Astrocyte (in vitro differentiated cells and primary cell): ENCODE data around the gene ZNF10. TPM values are rescaled to one million over a fixed set of nuclear protein-coding genes. Genes with fewer than 3 reads are reported as not detected.
A peak's percentile ranks its signal among the peaks of the same experiment; 100 is the strongest.

Source experiments
- DNase-seq: peaks from one replicate; pipeline ENCODE4 v3.0.0-alpha.2; 2010; ENCODE audit warnings: low read depth
- FAIRE-seq: peaks from 2 replicates; lab custom pipeline; 2011; peaks lifted over from hg19 to GRCh38; lab: Jason Lieb, UNC
- H2AFZ ChIP-seq: 2 replicates; pipeline ENCODE4 v1.6.0; 2012; ENCODE audit warnings: low read depth, low read length, inconsistent platforms
- H3K27ac ChIP-seq: 2 replicates; pipeline ENCODE4 v1.5.1; 2011; ENCODE audit warnings: low read depth, low read length, inconsistent platforms
- H3K27me3 ChIP-seq: 2 replicates; pipeline ENCODE4 v1.6.0; 2011; ENCODE audit warnings: low read length, inconsistent platforms; ENCODE audit not compliant: insufficient read depth
- H3K36me3 ChIP-seq: 2 replicates; pipeline ENCODE4 v1.5.1; 2011; ENCODE audit warnings: low read length, inconsistent platforms; ENCODE audit not compliant: insufficient read depth
- H3K4me1 ChIP-seq: 2 replicates; pipeline ENCODE4 v1.5.1; 2011; ENCODE audit warnings: low read length, inconsistent platforms; ENCODE audit not compliant: insufficient read depth
- H3K4me2 ChIP-seq: 2 replicates; pipeline ENCODE4 v1.6.0; 2012; ENCODE audit warnings: low read length, inconsistent platforms
- H3K4me3 ChIP-seq: 2 replicates; pipeline ENCODE4 v1.5.1; 2011; ENCODE audit warnings: low read depth, mild to moderate bottlenecking, low read length, inconsistent platforms; ENCODE audit not compliant: insufficient read depth
- H3K79me2 ChIP-seq: 2 replicates; pipeline ENCODE4 v1.6.0; 2012; ENCODE audit warnings: mild to moderate bottlenecking, low read length, inconsistent platforms; ENCODE audit not compliant: insufficient read depth
- H3K9ac ChIP-seq: 2 replicates; pipeline ENCODE4 v1.6.0; 2012; ENCODE audit warnings: mild to moderate bottlenecking, low read length, inconsistent platforms
- H3K9me3 ChIP-seq: 2 replicates; pipeline ENCODE4 v1.5.1; 2012; ENCODE audit warnings: low read depth, mild to moderate bottlenecking, low read length, inconsistent platforms; ENCODE audit not compliant: insufficient read depth
- H4K20me1 ChIP-seq: 2 replicates; pipeline ENCODE4 v1.6.0; 2012; ENCODE audit warnings: low read length, inconsistent platforms; ENCODE audit not compliant: insufficient read depth
- H3K27ac Mint-ChIP-seq: one replicate; pipeline ENCODE4 v1.8.0; 2021; ENCODE audit warnings: mild to moderate bottlenecking, mixed read lengths; ENCODE audit not compliant: unreplicated experiment
- H3K27me3 Mint-ChIP-seq: one replicate; pipeline ENCODE4 v1.8.0; 2021; ENCODE audit warnings: low read depth, mixed read lengths; ENCODE audit not compliant: unreplicated experiment
- H3K36me3 Mint-ChIP-seq: one replicate; pipeline ENCODE4 v1.8.0; 2021; ENCODE audit warnings: low read depth, mixed read lengths; ENCODE audit not compliant: unreplicated experiment
- H3K4me1 Mint-ChIP-seq: one replicate; pipeline ENCODE4 v1.8.0; 2021; ENCODE audit warnings: low read depth, mixed read lengths; ENCODE audit not compliant: unreplicated experiment
- H3K4me3 Mint-ChIP-seq: one replicate; pipeline ENCODE4 v1.8.0; 2021; ENCODE audit warnings: mild to moderate bottlenecking, moderate library complexity, mixed read lengths; ENCODE audit not compliant: unreplicated experiment
- H3K9me3 Mint-ChIP-seq: one replicate; pipeline ENCODE4 v1.8.0; 2021; ENCODE audit warnings: mild to moderate bottlenecking, mixed read lengths; ENCODE audit not compliant: unreplicated experiment
- EZH2 ChIP-seq: IDR thresholded peaks from 2 replicates; pipeline ENCODE4 v1.6.1; 2012; ENCODE audit warnings: mild to moderate bottlenecking, low read length, inconsistent platforms; ENCODE audit not compliant: insufficient read depth
- total RNA-seq: library from RNA; stranded (reverse); gene quantifications from 2 replicates; pipeline ENCODE4 v1.2.1, GENCODE V29; 2021
- TF ChIP-seq, protein P1 (sequence below): IDR thresholded peaks from 2 replicates; pipeline ENCODE4 v1.5.1; 2011; ENCODE audit warnings: low read depth, mild to moderate bottlenecking, inconsistent platforms, low read length, moderate library complexity; ENCODE audit not compliant: insufficient read depth

Gene ZNF10
- total RNA-seq, 1 donor from 2014 or later: 7.6 TPM

DNA sequence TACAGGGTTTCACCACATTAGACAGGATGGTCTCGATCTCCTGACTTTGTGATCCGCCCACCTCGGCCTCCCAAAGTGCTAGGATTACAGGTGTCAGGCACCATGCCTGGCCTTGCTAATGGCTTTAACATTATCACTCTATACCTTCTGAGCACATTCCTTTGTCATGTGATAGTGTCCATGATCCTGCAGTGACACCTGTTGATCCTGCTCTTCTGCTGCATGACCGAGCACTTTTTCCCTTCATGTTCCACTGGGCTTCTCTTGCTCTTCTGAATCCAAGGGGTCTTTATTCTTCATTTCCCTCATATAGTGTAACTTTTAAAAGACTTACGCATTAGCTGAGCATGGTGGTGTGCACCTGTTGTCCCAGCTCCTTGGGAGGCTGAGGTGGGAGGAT, 62.4 kb downstream of the ZNF10 start:
- peaks cover 65% of the 10 kb centered on the region for H3K36me3 ChIP-seq
- Mint-ChIP-seq H3K27me3 (no peaks in the 10 kb centered on the region), H3K4me1 (no peaks in the 10 kb centered on the region), H3K36me3 (peaks cover 81% of the 10 kb centered on the region), H3K4me3 (no peak overlapping the region), H3K9me3 (peaks cover 58% of the 10 kb centered on the region), H3K27ac (no peak overlapping the region)
- H2AFZ ChIP-seq: no peak overlapping the region
- no peak overlapping the region for H3K27ac ChIP-seq
- no peaks in the 10 kb centered on the region for H4K20me1 ChIP-seq
- H3K27me3 ChIP-seq: no peaks in the 10 kb centered on the region
- no peak overlapping the region for H3K4me2 ChIP-seq
- no peak overlapping the region for H3K4me3 ChIP-seq
- DNase-seq (no peak), FAIRE-seq (no peak)
- H3K79me2 ChIP-seq: no peaks in the 10 kb centered on the region
- H3K9me3 ChIP-seq: peaks cover 64% of the 10 kb centered on the region
- no peak for TF ChIP-seq EZH2
- TF ChIP-seq, protein P1, sequence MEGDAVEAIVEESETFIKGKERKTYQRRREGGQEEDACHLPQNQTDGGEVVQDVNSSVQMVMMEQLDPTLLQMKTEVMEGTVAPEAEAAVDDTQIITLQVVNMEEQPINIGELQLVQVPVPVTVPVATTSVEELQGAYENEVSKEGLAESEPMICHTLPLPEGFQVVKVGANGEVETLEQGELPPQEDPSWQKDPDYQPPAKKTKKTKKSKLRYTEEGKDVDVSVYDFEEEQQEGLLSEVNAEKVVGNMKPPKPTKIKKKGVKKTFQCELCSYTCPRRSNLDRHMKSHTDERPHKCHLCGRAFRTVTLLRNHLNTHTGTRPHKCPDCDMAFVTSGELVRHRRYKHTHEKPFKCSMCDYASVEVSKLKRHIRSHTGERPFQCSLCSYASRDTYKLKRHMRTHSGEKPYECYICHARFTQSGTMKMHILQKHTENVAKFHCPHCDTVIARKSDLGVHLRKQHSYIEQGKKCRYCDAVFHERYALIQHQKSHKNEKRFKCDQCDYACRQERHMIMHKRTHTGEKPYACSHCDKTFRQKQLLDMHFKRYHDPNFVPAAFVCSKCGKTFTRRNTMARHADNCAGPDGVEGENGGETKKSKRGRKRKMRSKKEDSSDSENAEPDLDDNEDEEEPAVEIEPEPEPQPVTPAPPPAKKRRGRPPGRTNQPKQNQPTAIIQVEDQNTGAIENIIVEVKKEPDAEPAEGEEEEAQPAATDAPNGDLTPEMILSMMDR: no peak
- no peak overlapping the region for H3K9ac ChIP-seq
- H3K4me1 ChIP-seq: no peaks in the 10 kb centered on the region

DNA sequence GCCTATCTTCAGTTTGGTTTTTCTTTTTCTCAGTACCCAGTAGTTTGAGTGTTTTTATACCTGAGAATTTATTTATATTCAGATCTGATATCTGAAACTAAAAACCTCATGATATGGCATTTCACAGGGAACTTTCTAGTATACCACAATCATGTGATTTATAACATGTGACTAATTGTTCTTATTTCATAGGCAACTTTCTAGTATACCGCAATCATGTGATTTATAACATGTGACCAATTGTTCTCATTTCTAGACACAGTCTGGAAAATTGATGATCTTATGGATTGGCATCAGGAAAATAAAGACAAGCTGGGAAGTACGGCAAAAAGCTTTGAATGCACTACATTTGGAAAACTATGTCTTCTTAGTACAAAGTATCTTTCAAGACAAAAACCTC, 71.5 kb downstream of the ZNF10 start:
- Mint-ChIP-seq H3K27ac (no peak overlapping the region), H3K9me3 (peaks cover 69% of the 10 kb centered on the region), H3K27me3 (no peaks in the 10 kb centered on the region), H3K4me1 (no peaks in the 10 kb centered on the region), H3K36me3 (peaks cover 66% of the 10 kb centered on the region), H3K4me3 (no peak overlapping the region)
- H2AFZ ChIP-seq: no peak overlapping the region
- no peaks in the 10 kb centered on the region for H3K4me1 ChIP-seq
- H3K36me3 ChIP-seq: peaks cover 29% of the 10 kb centered on the region
- no peaks in the 10 kb centered on the region for H3K27me3 ChIP-seq
- no peak overlapping the region for H3K4me2 ChIP-seq
- no peak overlapping the region for H3K4me3 ChIP-seq
- FAIRE-seq: no peak
- DNase-seq: no peak
- H4K20me1 ChIP-seq: no peaks in the 10 kb centered on the region
- no peak overlapping the region for H3K9ac ChIP-seq
- no peaks in the 10 kb centered on the region for H3K79me2 ChIP-seq
- TF ChIP-seq, protein P1: no peak
- peaks cover 49% of the 10 kb centered on the region for H3K9me3 ChIP-seq
- no peak overlapping the region for H3K27ac ChIP-seq

DNA sequence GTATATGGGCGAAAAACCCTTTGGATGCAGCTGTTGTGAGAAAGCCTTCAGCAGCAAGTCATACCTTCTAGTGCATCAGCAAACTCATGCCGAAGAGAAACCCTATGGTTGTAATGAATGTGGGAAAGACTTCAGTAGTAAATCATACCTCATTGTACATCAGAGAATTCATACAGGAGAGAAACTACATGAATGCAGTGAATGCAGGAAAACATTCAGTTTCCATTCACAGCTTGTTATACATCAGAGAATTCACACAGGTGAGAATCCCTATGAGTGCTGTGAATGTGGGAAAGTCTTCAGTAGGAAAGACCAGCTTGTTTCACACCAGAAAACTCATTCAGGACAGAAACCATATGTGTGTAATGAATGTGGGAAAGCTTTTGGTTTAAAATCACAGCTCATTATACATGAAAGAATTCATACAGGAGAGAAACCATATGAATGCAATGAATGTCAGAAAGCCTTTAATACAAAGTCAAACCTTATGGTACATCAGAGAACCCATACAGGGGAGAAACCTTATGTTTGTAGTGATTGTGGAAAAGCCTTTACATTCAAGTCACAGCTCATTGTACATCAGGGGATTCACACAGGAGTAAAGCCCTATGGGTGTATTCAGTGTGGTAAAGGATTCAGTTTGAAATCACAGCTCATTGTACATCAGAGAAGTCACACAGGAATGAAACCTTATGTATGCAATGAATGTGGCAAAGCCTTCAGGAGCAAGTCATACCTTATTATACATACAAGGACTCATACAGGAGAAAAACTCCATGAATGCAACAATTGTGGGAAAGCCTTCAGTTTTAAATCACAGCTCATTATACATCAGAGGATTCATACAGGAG, 72.3 kb downstream of the ZNF10 start:
- no peak for TF ChIP-seq EZH2
- TF ChIP-seq, protein P1: no peak
- H3K36me3 Mint-ChIP-seq: peaks cover 73% of the 10 kb centered on the region
- H3K4me3 Mint-ChIP-seq: no peak overlapping the region
- no peak overlapping the region for H3K4me3 ChIP-seq
- peaks cover 52% of the 10 kb centered on the region for H3K9me3 ChIP-seq
- H3K27me3 ChIP-seq: no peaks in the 10 kb centered on the region
- H4K20me1 ChIP-seq: no peaks in the 10 kb centered on the region
- no peaks in the 10 kb centered on the region for H3K4me1 Mint-ChIP-seq
- no peaks in the 10 kb centered on the region for H3K27me3 Mint-ChIP-seq
- FAIRE-seq: peak; percentile 39
- no peak overlapping the region for H3K4me2 ChIP-seq
- H3K36me3 ChIP-seq: peaks cover 29% of the 10 kb centered on the region
- no peaks in the 10 kb centered on the region for H3K4me1 ChIP-seq
- H2AFZ ChIP-seq: no peak overlapping the region
- H3K79me2 ChIP-seq: no peaks in the 10 kb centered on the region
- H3K27ac ChIP-seq: no peak overlapping the region
- no peak overlapping the region for H3K9ac ChIP-seq
- H3K9me3 Mint-ChIP-seq: peaks cover 77% of the 10 kb centered on the region
- no peak overlapping the region for H3K27ac Mint-ChIP-seq
- peak; percentile 24 for DNase-seq
